DND-41 (cell line): ENCODE results near the gene RGS17.
A peak's percentile ranks its signal among the peaks of the same experiment; 100 is the strongest.

Experiments used
- ATAC-seq: fragments of 200-7000 bp; cut with Tn5 transposase; 3 replicates; pipeline ENCODE4 v1.9.1; 2021; ENCODE audit warnings: low read depth; ENCODE audit not compliant: insufficient read depth
- DNase-seq: peaks from one replicate; pipeline ENCODE4 v3.0.0-alpha.2; 2020
- H2AFZ ChIP-seq: 2 replicates; pipeline ENCODE4 v1.6.0; 2012; ENCODE audit warnings: low read depth, low read length
- H3K27ac ChIP-seq: 2 replicates; pipeline ENCODE4 v1.5.1; 2012; ENCODE audit warnings: low read length, inconsistent platforms
- H3K27me3 ChIP-seq: fragments of 200-600 bp; sonication (generic); 2 replicates; pipeline ENCODE4 v1.6.0; 2012; ENCODE audit warnings: low read length, mild to moderate bottlenecking, inconsistent platforms; ENCODE audit not compliant: insufficient read depth, poor library complexity
- H3K36me3 ChIP-seq: 2 replicates; pipeline ENCODE4 v1.5.1; 2012; ENCODE audit warnings: low read length, inconsistent platforms; ENCODE audit not compliant: insufficient read depth
- H3K4me1 ChIP-seq: 2 replicates; pipeline ENCODE4 v1.5.1; 2012; ENCODE audit warnings: mild to moderate bottlenecking, low read length; ENCODE audit not compliant: insufficient read depth
- H3K4me2 ChIP-seq: 2 replicates; pipeline ENCODE4 v1.6.0; 2012; ENCODE audit warnings: mild to moderate bottlenecking, moderate library complexity, low read length, inconsistent platforms; ENCODE audit not compliant: insufficient read depth
- H3K4me3 ChIP-seq, 2 experiments: fragments of 200-600 bp in 1 of 2; shearing (Covaris generic) in 1 of 2; 2 replicates each; pipeline ENCODE4 v1.5.1; 2012 to 2016; ENCODE audit warnings: inconsistent platforms in 2 of 2, low read length in 2 of 2, mild to moderate bottlenecking in 2 of 2, low read depth in 1 of 2, moderate library complexity in 1 of 2
- H3K79me2 ChIP-seq: 2 replicates; pipeline ENCODE4 v1.6.0; 2012; ENCODE audit warnings: low read length, inconsistent platforms; ENCODE audit not compliant: insufficient read depth
- H3K9ac ChIP-seq: 2 replicates; pipeline ENCODE4 v1.6.0; 2012; ENCODE audit warnings: low read depth, mild to moderate bottlenecking, inconsistent platforms, low read length, moderate library complexity
- H3K9me3 ChIP-seq: 2 replicates; pipeline ENCODE4 v1.5.1; 2012; ENCODE audit warnings: low read length, moderate library complexity, mild to moderate bottlenecking, inconsistent platforms; ENCODE audit not compliant: insufficient read depth, severe bottlenecking
- H4K20me1 ChIP-seq: 2 replicates; pipeline ENCODE4 v1.6.0; 2012; ENCODE audit warnings: low read length; ENCODE audit not compliant: insufficient read depth
- CTCF ChIP-seq: IDR thresholded peaks from 2 replicates; pipeline ENCODE4 v1.5.1; 2012; ENCODE audit warnings: borderline replicate concordance, low read length, moderate library complexity, mild to moderate bottlenecking; ENCODE audit not compliant: poor library complexity, severe bottlenecking; ENCODE audit errors: extremely low read depth
- EZH2 ChIP-seq: IDR thresholded peaks from 3 replicates; pipeline ENCODE4 v1.6.1; 2012; ENCODE audit warnings: borderline replicate concordance, low read depth, mild to moderate bottlenecking, moderate library complexity, low read length, inconsistent platforms; ENCODE audit not compliant: severe bottlenecking

The RGS17 gene

GRCh38 chr6:153038378-153039057 is 92.6 kb downstream of the RGS17 start:
- Histone ChIP-seq H4K20me1 (no peaks in the 10 kb centered on the region), H3K36me3 (no peaks in the 10 kb centered on the region), H3K4me3 (no peak overlapping the region), H3K27me3 (no peaks in the 10 kb centered on the region), H3K79me2 (no peaks in the 10 kb centered on the region), H3K9me3 (no peaks in the 10 kb centered on the region), H3K27ac (no peak overlapping the region), H2AFZ (no peak overlapping the region), H3K4me2 (no peak overlapping the region), H3K9ac (no peak overlapping the region), H3K4me1 (no peaks in the 10 kb centered on the region)
- TF ChIP-seq EZH2 (no peak), CTCF (no peak)
- ATAC-seq (no peak), DNase-seq (no peak)

- Histone ChIP-seq H3K36me3 (no peaks in the 10 kb centered on the region), H3K4me3 (no peak overlapping the region), H3K27ac (no peak overlapping the region), H3K27me3 (peaks cover 8% of the 10 kb centered on the region), H2AFZ (no peak overlapping the region), H3K79me2 (no peaks in the 10 kb centered on the region), H3K9ac (no peak overlapping the region), H4K20me1 (no peaks in the 10 kb centered on the region), H3K4me1 (no peaks in the 10 kb centered on the region), H3K9me3 (no peaks in the 10 kb centered on the region), H3K4me2 (no peak overlapping the region)
- no peak for TF ChIP-seq CTCF
- TF ChIP-seq EZH2 = no peak
- no peak for ATAC-seq
- DNase-seq = no peak
Observed at GRCh38 chr6:153034139-153034538, 96.9 kb downstream of the RGS17 start.

- no peak overlapping the region for H2AFZ ChIP-seq
Observed at GRCh38 chr6:153032255-153032882, 98.7 kb downstream of the RGS17 start.

More at GRCh38 chr6:153032255-153032882, 98.7 kb downstream of the RGS17 start:
- Histone ChIP-seq H3K4me3 (no peak overlapping the region), H4K20me1 (no peaks in the 10 kb centered on the region), H3K4me2 (no peak overlapping the region), H3K9ac (no peak overlapping the region), H3K4me1 (no peaks in the 10 kb centered on the region), H3K27ac (no peak overlapping the region), H3K27me3 (peaks cover 11% of the 10 kb centered on the region), H3K79me2 (no peaks in the 10 kb centered on the region), H3K9me3 (no peaks in the 10 kb centered on the region), H3K36me3 (no peaks in the 10 kb centered on the region)
- TF ChIP-seq EZH2 = no peak
- TF ChIP-seq CTCF = peak; percentile 63
- ATAC-seq (no peak), DNase-seq (no peak)
